ENCODE measurements around the gene CFI.

CFI gene

GRCh38 chr4:109816894-109817293 lies 15.1 kb upstream of the CFI start:
- Histone ChIP-seq H3K9ac (ENCODE audit: low read depth, low read length, poor library complexity, severe bottlenecking) (peak overlapping the region; percentile 88), H3K4me2 (ENCODE audit: low read depth, low read length, poor library complexity, severe bottlenecking) (peak overlapping the region; percentile 80), H3K36me3 (ENCODE audit: insufficient read depth, low read length) (peaks cover 18% of the 10 kb centered on the region), H4K20me1 (ENCODE audit: insufficient read depth, low read length, poor library complexity, severe bottlenecking) (peaks cover 37% of the 10 kb centered on the region), H2AFZ (ENCODE audit: low read length) (no peak overlapping the region), H3F3A (ENCODE audit: low read depth) (no peaks in the 10 kb centered on the region), H3K9me3 (ENCODE audit: insufficient read depth, low read depth, low read length) (no peaks in the 10 kb centered on the region), H3K9me2 (replicated peaks; ENCODE audit: low read depth, low read length) (no peaks in the 10 kb centered on the region), H3K4me3 (ENCODE audit: low read length, poor library complexity, severe bottlenecking) (peak overlapping the region; percentile 95), H3K4me1 (ENCODE audit: insufficient read depth, low read length, poor library complexity, severe bottlenecking) (peaks cover 47% of the 10 kb centered on the region), H3K79me2 (ENCODE audit: insufficient read depth, low read length) (peaks cover 63% of the 10 kb centered on the region), H3K27me3 (ENCODE audit: insufficient read depth, low read length, poor library complexity, severe bottlenecking) (no peaks in the 10 kb centered on the region)
- TF ChIP-seq EZH2phosphoT487 (IDR thresholded peaks at IDR 0.05; ENCODE audit: borderline replicate concordance) (no peak), CTCF (conservative IDR thresholded peaks at IDR 0.05; ENCODE audit: low read length) (no peak)

GRCh38 chr4:109816082-109816442 lies 14.3 kb upstream of the CFI start:
- TF ChIP-seq EZH2phosphoT487 (IDR thresholded peaks at IDR 0.05; ENCODE audit: borderline replicate concordance): no peak
- TF ChIP-seq CTCF (conservative IDR thresholded peaks at IDR 0.05; ENCODE audit: low read length): no peak
- peaks cover 11% of the 10 kb centered on the region for H3K36me3 ChIP-seq (ENCODE audit: insufficient read depth, low read length)
- H3K79me2 ChIP-seq (ENCODE audit: insufficient read depth, low read length): peaks cover 56% of the 10 kb centered on the region
- H2AFZ ChIP-seq (ENCODE audit: low read length): peak overlapping the region; percentile 96
- H3K27me3 ChIP-seq (ENCODE audit: insufficient read depth, low read length, poor library complexity, severe bottlenecking): no peaks in the 10 kb centered on the region
- peak overlapping the region; percentile 88 for H3K9ac ChIP-seq (ENCODE audit: low read depth, low read length, poor library complexity, severe bottlenecking)
- peaks cover 34% of the 10 kb centered on the region for H4K20me1 ChIP-seq (ENCODE audit: insufficient read depth, low read length, poor library complexity, severe bottlenecking)
- peaks cover 43% of the 10 kb centered on the region for H3K4me1 ChIP-seq (ENCODE audit: insufficient read depth, low read length, poor library complexity, severe bottlenecking)
- H3K9me2 ChIP-seq (replicated peaks; ENCODE audit: low read depth, low read length): no peaks in the 10 kb centered on the region
- H3F3A ChIP-seq (ENCODE audit: low read depth): no peaks in the 10 kb centered on the region
- H3K9me3 ChIP-seq (ENCODE audit: insufficient read depth, low read depth, low read length): no peaks in the 10 kb centered on the region
- peak overlapping the region; percentile 80 for H3K4me2 ChIP-seq (ENCODE audit: low read depth, low read length, poor library complexity, severe bottlenecking)
- peak overlapping the region; percentile 95 for H3K4me3 ChIP-seq (ENCODE audit: low read length, poor library complexity, severe bottlenecking)

GRCh38 chr4:109815151-109816081 lies 13.6 kb upstream of the CFI start, which contains the start of gene GAR1:
GAR1 (plus strand) TSS chr4:109815762; CDS start chr4:109816165, 403 bp downstream.
- TF ChIP-seq EZH2phosphoT487 (IDR thresholded peaks at IDR 0.05; ENCODE audit: borderline replicate concordance) (no peak), CTCF (conservative IDR thresholded peaks at IDR 0.05; ENCODE audit: low read length) (no peak)
- Histone ChIP-seq H3K9me3 (ENCODE audit: insufficient read depth, low read depth, low read length) (no peaks in the 10 kb centered on the region), H3F3A (ENCODE audit: low read depth) (no peaks in the 10 kb centered on the region), H4K20me1 (ENCODE audit: insufficient read depth, low read length, poor library complexity, severe bottlenecking) (peaks cover 34% of the 10 kb centered on the region), H3K4me3 (ENCODE audit: low read length, poor library complexity, severe bottlenecking) (peak within 1 kb of the TSS; percentile 95), H2AFZ (ENCODE audit: low read length) (peak within 1 kb of the TSS; percentile 96), H3K36me3 (ENCODE audit: insufficient read depth, low read length) (peaks cover 11% of the 10 kb centered on the region), H3K9ac (ENCODE audit: low read depth, low read length, poor library complexity, severe bottlenecking) (peak within 1 kb of the TSS; percentile 88), H3K27me3 (ENCODE audit: insufficient read depth, low read length, poor library complexity, severe bottlenecking) (no peaks in the 10 kb centered on the region), H3K9me2 (replicated peaks; ENCODE audit: low read depth, low read length) (no peaks in the 10 kb centered on the region), H3K4me2 (ENCODE audit: low read depth, low read length, poor library complexity, severe bottlenecking) (peak within 1 kb of the TSS; percentile 80), H3K4me1 (ENCODE audit: insufficient read depth, low read length, poor library complexity, severe bottlenecking) (peaks cover 36% of the 10 kb centered on the region), H3K79me2 (ENCODE audit: insufficient read depth, low read length) (peaks cover 49% of the 10 kb centered on the region)

All from Loucy (cell line).